SU-DHL-6 (cell line): ENCODE measurements around the gene ARHGAP26.

Experiments used
- H2AFZ ChIP-seq: fragments of 200-600 bp; sonication (generic); 2 replicates; pipeline ENCODE4 v1.6.1; 2014; ENCODE audit warnings: low read depth, mild to moderate bottlenecking, moderate library complexity, mixed read lengths, antibody characterized with exemption, low read length; ENCODE audit not compliant: severe bottlenecking
- H3F3A ChIP-seq: fragments of 200-600 bp; shearing (Covaris generic); 2 replicates; pipeline ENCODE4 v1.6.0; 2016; ENCODE audit warnings: antibody characterized with exemption, mild to moderate bottlenecking; ENCODE audit not compliant: insufficient read depth
- H3K27ac ChIP-seq: fragments of 200-600 bp; sonication (generic); 2 replicates; pipeline ENCODE4 v1.5.1; 2016; ENCODE audit warnings: low read depth, mild to moderate bottlenecking, low read length, moderate library complexity, mixed read lengths
- H3K27me3 ChIP-seq: fragments of 200-600 bp; sonication (generic), shearing (Covaris generic); 2 replicates; pipeline ENCODE4 v1.6.0; 2014; ENCODE audit warnings: mild to moderate bottlenecking, low read length
- H3K36me3 ChIP-seq: fragments of 200-600 bp; sonication (generic); 2 replicates; pipeline ENCODE4 v1.6.1; 2014; ENCODE audit warnings: mild to moderate bottlenecking, low read length, mixed read lengths
- H3K4me2 ChIP-seq: fragments of 300-600, 200-600 bp; shearing (Covaris generic), sonication (generic); 2 replicates; pipeline ENCODE4 v1.6.0; 2014; ENCODE audit warnings: low read length, low read depth, mild to moderate bottlenecking; ENCODE audit not compliant: poor library complexity, severe bottlenecking
- H3K4me3 ChIP-seq: fragments of 200-600 bp; sonication (generic); 2 replicates; pipeline ENCODE4 v1.5.1; 2014; ENCODE audit warnings: antibody characterized with exemption, low read length, mild to moderate bottlenecking, mixed read lengths; ENCODE audit not compliant: insufficient read depth, poor library complexity, severe bottlenecking
- H3K79me2 ChIP-seq: fragments of 200-600 bp; sonication (generic); 2 replicates; pipeline ENCODE4 v1.6.1; 2014; ENCODE audit warnings: mild to moderate bottlenecking, low read length, moderate library complexity; ENCODE audit not compliant: insufficient read depth
- H3K9ac ChIP-seq: fragments of 200-600 bp; sonication (generic); 2 replicates; pipeline ENCODE4 v1.7.0; 2014; ENCODE audit warnings: mild to moderate bottlenecking, low read length
- H3K9me2 ChIP-seq: fragments of 200-600 bp; sonication (generic); replicated peaks from 2 replicates; pipeline ENCODE4 v1.6.1; 2014; ENCODE audit warnings: low read length; ENCODE audit not compliant: insufficient read depth
- H3K9me3 ChIP-seq: fragments of 200-600 bp; sonication (generic); 2 replicates; pipeline ENCODE4 v1.6.1; 2014; ENCODE audit warnings: low read length, mixed read lengths; ENCODE audit not compliant: insufficient read depth
- H4K20me1 ChIP-seq: fragments of 200-600 bp; sonication (generic); 2 replicates; pipeline ENCODE4 v1.6.1; 2014; ENCODE audit warnings: low read depth, mild to moderate bottlenecking, antibody characterized with exemption, low read length, moderate library complexity, mixed read lengths
- EZH2phosphoT487 ChIP-seq: fragments of 200-600 bp; sonication (generic), shearing (Covaris generic); conservative IDR thresholded peaks from 2 replicates; pipeline ENCODE4 v1.6.1; 2018; ENCODE audit warnings: mild to moderate bottlenecking, antibody characterized with exemption, low read length, moderate library complexity, mixed read lengths
- TF ChIP-seq, protein P1 (sequence below): fragments of 200-600 bp; sonication (generic); IDR thresholded peaks from one replicate; pipeline ENCODE4 v1.5.1; 2017; ENCODE audit warnings: antibody characterized with exemption, mild to moderate bottlenecking, low read length, moderate library complexity; ENCODE audit not compliant: insufficient read depth, poor library complexity, severe bottlenecking

The ARHGAP26 gene

DNA sequence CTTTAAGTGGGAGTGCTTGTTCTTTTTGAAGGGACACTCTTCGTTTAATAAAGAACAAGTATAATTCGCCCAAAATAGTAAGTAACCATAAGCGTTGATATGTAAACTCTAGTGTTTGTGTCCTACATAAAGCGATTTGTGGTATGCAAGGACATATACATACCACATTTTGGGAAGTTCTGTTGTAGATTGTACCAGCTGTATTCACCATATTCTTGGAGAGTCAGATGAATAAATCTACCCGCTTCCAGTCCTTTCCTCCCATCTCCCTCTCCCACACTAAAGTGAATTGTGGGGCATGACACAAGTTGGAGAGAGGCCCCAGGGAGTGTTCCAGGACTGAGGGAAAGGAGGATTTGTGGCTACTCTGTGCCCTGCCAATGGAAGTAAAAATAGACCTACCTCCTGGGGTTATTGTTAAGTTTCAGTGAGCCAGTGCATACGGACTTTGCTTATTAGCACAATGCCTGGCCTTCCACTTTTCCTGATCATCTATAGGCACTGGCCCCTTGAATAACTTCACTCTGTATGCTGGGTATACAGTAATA, 40.6 kb downstream of the ARHGAP26 start:
- Histone ChIP-seq H3K9ac (no peak overlapping the region), H2AFZ (no peak overlapping the region), H3K27ac (no peak overlapping the region), H3K79me2 (no peaks in the 10 kb centered on the region), H3K4me3 (no peak overlapping the region), H3K36me3 (no peaks in the 10 kb centered on the region), H3K9me3 (no peaks in the 10 kb centered on the region), H3K9me2 (no peaks in the 10 kb centered on the region), H3K27me3 (no peaks in the 10 kb centered on the region), H4K20me1 (no peaks in the 10 kb centered on the region), H3K4me2 (no peak overlapping the region), H3F3A (no peaks in the 10 kb centered on the region)
- no peak for TF ChIP-seq EZH2phosphoT487

DNA sequence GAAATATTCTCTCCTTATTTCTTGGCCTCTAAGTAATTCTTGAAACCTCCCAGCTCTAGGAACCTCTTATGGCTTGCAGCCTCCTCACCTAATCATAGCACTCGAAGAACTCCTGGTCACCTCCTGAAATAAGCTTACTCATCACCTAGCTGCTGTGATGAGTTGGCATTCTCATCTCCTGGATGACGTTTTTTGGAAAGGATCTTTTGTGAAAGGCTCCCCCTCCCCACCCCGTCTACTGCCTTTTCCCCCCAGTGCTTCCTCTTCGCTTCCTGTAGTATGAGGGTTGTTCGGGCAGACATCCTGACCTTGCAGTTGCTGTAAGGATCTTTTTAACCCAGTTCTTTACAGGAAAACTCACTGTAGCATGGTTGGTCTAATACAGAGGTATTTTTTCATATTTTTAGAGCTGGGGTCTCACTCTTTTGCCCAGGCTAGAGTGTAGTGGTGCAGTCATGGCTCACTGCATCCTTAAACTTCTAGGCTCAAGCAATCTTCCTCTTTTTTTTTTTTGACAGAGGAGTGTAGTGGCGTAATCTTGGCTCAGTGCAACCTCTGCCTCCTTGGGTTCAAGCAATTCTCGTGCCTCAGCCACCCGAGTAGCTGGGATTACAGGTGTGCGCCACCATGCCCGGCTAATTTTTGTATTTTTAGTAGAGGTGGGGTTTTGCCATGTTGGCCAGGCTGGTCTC, 41.8 kb downstream of the ARHGAP26 start:
- TF ChIP-seq, protein P1, sequence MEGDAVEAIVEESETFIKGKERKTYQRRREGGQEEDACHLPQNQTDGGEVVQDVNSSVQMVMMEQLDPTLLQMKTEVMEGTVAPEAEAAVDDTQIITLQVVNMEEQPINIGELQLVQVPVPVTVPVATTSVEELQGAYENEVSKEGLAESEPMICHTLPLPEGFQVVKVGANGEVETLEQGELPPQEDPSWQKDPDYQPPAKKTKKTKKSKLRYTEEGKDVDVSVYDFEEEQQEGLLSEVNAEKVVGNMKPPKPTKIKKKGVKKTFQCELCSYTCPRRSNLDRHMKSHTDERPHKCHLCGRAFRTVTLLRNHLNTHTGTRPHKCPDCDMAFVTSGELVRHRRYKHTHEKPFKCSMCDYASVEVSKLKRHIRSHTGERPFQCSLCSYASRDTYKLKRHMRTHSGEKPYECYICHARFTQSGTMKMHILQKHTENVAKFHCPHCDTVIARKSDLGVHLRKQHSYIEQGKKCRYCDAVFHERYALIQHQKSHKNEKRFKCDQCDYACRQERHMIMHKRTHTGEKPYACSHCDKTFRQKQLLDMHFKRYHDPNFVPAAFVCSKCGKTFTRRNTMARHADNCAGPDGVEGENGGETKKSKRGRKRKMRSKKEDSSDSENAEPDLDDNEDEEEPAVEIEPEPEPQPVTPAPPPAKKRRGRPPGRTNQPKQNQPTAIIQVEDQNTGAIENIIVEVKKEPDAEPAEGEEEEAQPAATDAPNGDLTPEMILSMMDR, result no peak
- TF ChIP-seq EZH2phosphoT487, result no peak

DNA sequence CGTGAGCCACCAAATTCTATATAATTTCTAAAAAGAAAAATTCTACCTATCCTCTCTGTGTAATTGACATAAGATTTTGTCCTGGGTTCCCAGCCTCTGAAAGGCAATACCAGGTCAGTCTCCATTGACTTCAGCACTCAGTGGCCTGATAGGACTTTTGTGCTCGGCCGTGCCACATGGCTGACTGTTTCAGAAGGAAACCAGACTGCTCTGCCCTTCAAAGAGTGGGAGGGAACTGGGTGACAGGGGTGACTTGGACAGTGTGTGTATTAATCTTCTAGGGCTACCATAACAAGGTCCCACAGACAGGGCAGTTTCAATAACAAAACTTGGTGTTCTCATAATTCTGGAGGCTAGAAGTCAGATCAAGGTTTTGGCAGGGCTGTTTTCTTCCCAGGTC, 43.0 kb downstream of the ARHGAP26 start:
- H3K27ac ChIP-seq, result no peak overlapping the region
- no peaks in the 10 kb centered on the region for H3F3A ChIP-seq
- no peaks in the 10 kb centered on the region for H3K9me2 ChIP-seq
- TF ChIP-seq EZH2phosphoT487, result no peak
- TF ChIP-seq, protein P1, result no peak
- no peak overlapping the region for H3K4me3 ChIP-seq
- no peaks in the 10 kb centered on the region for H3K27me3 ChIP-seq
- H2AFZ ChIP-seq, result no peak overlapping the region
- H3K36me3 ChIP-seq, result no peaks in the 10 kb centered on the region
- no peak overlapping the region for H3K9ac ChIP-seq
- no peak overlapping the region for H3K4me2 ChIP-seq
- no peaks in the 10 kb centered on the region for H3K9me3 ChIP-seq
- no peaks in the 10 kb centered on the region for H4K20me1 ChIP-seq
- no peaks in the 10 kb centered on the region for H3K79me2 ChIP-seq

More for the DNA sequence above, 41.8 kb downstream of the ARHGAP26 start:
- no peaks in the 10 kb centered on the region for H3F3A ChIP-seq
- no peak overlapping the region for H3K4me3 ChIP-seq
- H3K4me2 ChIP-seq, result no peak overlapping the region
- no peaks in the 10 kb centered on the region for H3K79me2 ChIP-seq
- H2AFZ ChIP-seq, result no peak overlapping the region
- H4K20me1 ChIP-seq, result no peaks in the 10 kb centered on the region
- no peaks in the 10 kb centered on the region for H3K27me3 ChIP-seq
- no peak overlapping the region for H3K9ac ChIP-seq
- no peaks in the 10 kb centered on the region for H3K9me2 ChIP-seq
- no peak overlapping the region for H3K27ac ChIP-seq
- H3K36me3 ChIP-seq, result no peaks in the 10 kb centered on the region
- H3K9me3 ChIP-seq, result no peaks in the 10 kb centered on the region

DNA sequence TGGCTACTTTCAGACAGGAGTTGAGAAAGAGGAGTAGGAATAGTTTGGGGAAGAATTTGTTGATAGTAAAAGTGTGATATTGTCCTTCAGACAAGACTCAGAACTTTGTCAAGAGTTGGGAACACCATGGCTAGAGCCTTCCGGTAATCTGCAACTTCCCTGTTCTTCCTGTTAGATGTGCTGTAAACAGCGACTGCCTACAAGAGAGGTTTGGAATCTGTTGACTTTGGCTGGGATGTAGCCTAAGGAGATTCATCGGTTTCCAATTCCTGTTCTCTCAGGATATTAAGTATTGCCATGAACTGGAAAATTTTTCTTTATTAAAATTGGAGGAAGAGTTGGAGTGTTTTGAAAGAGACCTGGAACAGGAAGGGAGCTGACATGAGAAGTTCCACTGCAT, 43.9 kb downstream of the ARHGAP26 start:
- Histone ChIP-seq H3K9me3 (no peaks in the 10 kb centered on the region), H3K27ac (no peak overlapping the region), H3K27me3 (no peaks in the 10 kb centered on the region), H3K9me2 (no peaks in the 10 kb centered on the region), H3K36me3 (no peaks in the 10 kb centered on the region), H3F3A (no peaks in the 10 kb centered on the region), H4K20me1 (no peaks in the 10 kb centered on the region), H3K4me2 (no peak overlapping the region), H3K4me3 (no peak overlapping the region), H3K79me2 (no peaks in the 10 kb centered on the region), H3K9ac (no peak overlapping the region), H2AFZ (no peak overlapping the region)
- no peak for TF ChIP-seq EZH2phosphoT487
- TF ChIP-seq, protein P1, result no peak
